ENCODE data around the gene MUSK.

The MUSK gene

GRCh38 chr9:110668570-110669167, at the start of gene MUSK:
TSS of gene MUSK (plus strand) at chr9:110668791. CDS start at chr9:110668905, 114 bp downstream.
- no peak for ATAC-seq
- no peak for DNase-seq (ENCODE audit: low spot score in 2 of 2)
- no peak within 1 kb of the TSS for H3K27ac Mint-ChIP-seq
- no peaks in the 10 kb centered on the region for H3K4me1 Mint-ChIP-seq
- no peak within 1 kb of the TSS for H3K4me3 Mint-ChIP-seq
- H3K36me3 Mint-ChIP-seq: no peaks in the 10 kb centered on the region
- peaks cover 3% of the 10 kb centered on the region for H3K9me3 Mint-ChIP-seq

GRCh38 chr9:110619831-110620230, 48.8 kb upstream of the MUSK start:
- H3K27ac Mint-ChIP-seq: no peak overlapping the region
- DNase-seq (ENCODE audit: low spot score in 2 of 2) (no peak), ATAC-seq (no peak)
- H3K9me3 Mint-ChIP-seq: peaks cover 3% of the 10 kb centered on the region
- no peaks in the 10 kb centered on the region for H3K36me3 Mint-ChIP-seq
- H3K4me3 Mint-ChIP-seq: no peak overlapping the region
- no peaks in the 10 kb centered on the region for H3K4me1 Mint-ChIP-seq

DNA sequence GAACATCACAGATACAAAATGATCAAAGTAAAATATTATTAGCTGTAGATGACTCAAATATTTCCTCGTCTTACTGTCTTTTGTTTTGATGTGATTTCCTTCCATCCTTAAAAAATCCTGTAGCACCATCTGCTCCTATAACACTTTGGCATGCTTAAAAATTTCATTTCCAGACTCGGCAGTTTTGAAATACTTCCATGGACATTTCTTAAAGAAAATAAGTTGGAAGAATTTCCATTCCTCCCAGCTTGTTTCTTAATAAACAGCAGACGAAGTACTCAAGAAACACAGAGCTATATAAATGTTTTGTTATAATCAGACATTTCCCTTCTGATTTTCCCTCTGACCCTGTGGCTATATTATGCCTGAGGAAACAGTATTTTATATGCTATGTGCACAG, 47.9 kb upstream of the MUSK start:
- ATAC-seq: no peak
- H3K27ac Mint-ChIP-seq: no peak overlapping the region
- no peaks in the 10 kb centered on the region for H3K4me1 Mint-ChIP-seq
- DNase-seq (ENCODE audit: low spot score in 2 of 2): no peak
- H3K9me3 Mint-ChIP-seq: peaks cover 3% of the 10 kb centered on the region
- H3K36me3 Mint-ChIP-seq: no peaks in the 10 kb centered on the region
- H3K4me3 Mint-ChIP-seq: no peak overlapping the region

GRCh38 chr9:110622368-110622767, 46.2 kb upstream of the MUSK start:
- Mint-ChIP-seq H3K27ac (no peak overlapping the region), H3K4me3 (no peak overlapping the region), H3K4me1 (peaks cover 8% of the 10 kb centered on the region), H3K9me3 (no peaks in the 10 kb centered on the region), H3K36me3 (no peaks in the 10 kb centered on the region)
- no peak for ATAC-seq
- DNase-seq (ENCODE audit: low spot score in 2 of 2): no peak

GRCh38 chr9:110623462-110624025, 45.0 kb upstream of the MUSK start:
- Mint-ChIP-seq H3K27ac (no peak overlapping the region), H3K36me3 (no peaks in the 10 kb centered on the region), H3K9me3 (no peaks in the 10 kb centered on the region), H3K4me1 (peaks cover 8% of the 10 kb centered on the region), H3K4me3 (no peak overlapping the region)
- ATAC-seq (no peak), DNase-seq (ENCODE audit: low spot score in 2 of 2) (no peak)

DNA sequence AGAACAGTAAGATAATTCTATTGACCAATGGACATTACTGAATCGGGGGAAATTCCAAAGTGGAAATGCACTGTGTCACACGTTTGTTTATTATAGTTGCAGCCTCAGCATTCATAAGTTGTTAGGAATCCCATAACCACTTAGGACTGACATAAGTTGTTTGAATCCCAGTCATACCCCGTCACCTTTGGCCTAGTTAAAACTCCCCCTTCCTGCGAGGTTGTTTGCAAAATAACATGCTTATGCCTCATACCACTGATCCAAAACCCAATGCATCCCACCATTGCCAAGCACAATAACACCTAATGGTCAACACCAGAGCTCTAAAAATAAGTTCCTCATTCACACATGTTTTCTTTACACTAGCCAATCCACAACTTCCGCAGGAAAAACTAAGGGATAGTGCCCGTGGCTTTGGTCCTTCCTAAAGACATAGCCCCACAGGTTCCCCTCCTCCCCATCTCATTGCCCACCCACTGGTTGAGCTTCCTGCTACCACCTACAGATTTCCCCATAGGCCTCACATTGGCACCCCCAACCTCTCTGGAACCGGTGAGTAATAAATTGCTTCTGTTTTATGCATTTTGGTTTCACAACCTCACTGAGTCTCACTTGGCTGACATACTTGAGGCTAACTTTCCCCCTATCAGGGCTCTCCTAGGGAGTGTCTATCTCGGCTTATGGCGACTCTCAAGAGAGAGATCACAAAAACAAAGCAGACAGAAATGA, 42.3 kb upstream of the MUSK start:
- Mint-ChIP-seq H3K36me3 (no peaks in the 10 kb centered on the region), H3K9me3 (no peaks in the 10 kb centered on the region), H3K4me1 (peaks cover 8% of the 10 kb centered on the region), H3K4me3 (no peak overlapping the region), H3K27ac (no peak overlapping the region)
- ATAC-seq (peak; percentile 96), DNase-seq (ENCODE audit: low spot score in 2 of 2) (no peak)

DNA sequence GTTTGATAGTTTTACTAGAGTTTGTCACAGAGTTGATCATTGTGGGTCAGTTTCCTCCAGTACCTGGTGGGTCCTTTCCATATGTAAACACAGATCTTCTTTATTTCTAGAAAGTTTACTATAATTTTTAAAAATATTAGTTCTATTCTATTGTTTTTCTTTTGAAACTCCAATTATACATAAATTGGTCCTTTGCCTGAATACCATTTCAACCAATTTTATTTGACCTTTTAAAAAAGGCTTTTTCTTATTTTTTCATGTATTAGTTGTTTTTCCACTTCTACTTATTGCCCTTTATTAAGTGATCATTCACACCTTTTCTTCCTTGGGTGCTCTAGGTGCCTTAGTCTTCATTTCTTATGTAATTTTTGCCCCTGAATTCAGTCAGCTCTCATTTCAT, 33.0 kb upstream of the MUSK start:
- ATAC-seq: no peak

DNA sequence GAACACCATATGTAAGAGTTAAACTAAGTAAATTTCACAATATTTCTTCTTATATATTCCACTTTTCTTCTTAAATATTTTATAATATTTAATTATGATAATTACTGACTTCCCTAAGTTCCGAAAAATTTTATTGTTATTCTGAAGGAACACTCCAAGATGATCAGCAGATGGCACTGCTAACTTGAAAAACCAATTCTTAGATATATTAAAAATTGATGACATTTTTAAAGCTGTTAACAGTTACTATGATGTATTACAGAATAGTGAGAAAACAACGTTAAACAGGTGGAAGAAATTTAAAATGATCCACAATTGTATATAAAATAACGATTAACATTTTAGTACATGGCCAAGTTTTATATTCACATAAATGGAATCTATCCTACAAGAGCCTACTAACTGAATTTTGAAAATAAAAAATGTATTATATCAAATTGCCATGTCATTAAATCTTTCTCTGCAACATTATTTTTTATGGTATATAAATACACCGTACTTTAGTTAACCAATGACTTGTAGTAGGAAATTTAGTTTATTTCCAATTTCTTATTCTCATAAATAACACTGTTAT, 30.1 kb upstream of the MUSK start:
- H3K27ac Mint-ChIP-seq: no peak overlapping the region
- H3K4me1 Mint-ChIP-seq: no peaks in the 10 kb centered on the region
- H3K36me3 Mint-ChIP-seq: no peaks in the 10 kb centered on the region
- H3K9me3 Mint-ChIP-seq: peaks cover 7% of the 10 kb centered on the region
- DNase-seq (ENCODE audit: low spot score in 2 of 2) (no peak), ATAC-seq (no peak)
- H3K4me3 Mint-ChIP-seq: no peak overlapping the region

More for the DNA sequence above, 33.0 kb upstream of the MUSK start:
- Mint-ChIP-seq H3K4me3 (no peak overlapping the region), H3K36me3 (no peaks in the 10 kb centered on the region), H3K27ac (no peak overlapping the region), H3K4me1 (no peaks in the 10 kb centered on the region), H3K9me3 (peaks cover 7% of the 10 kb centered on the region)
- no peak for DNase-seq (ENCODE audit: low spot score in 2 of 2)

DNA sequence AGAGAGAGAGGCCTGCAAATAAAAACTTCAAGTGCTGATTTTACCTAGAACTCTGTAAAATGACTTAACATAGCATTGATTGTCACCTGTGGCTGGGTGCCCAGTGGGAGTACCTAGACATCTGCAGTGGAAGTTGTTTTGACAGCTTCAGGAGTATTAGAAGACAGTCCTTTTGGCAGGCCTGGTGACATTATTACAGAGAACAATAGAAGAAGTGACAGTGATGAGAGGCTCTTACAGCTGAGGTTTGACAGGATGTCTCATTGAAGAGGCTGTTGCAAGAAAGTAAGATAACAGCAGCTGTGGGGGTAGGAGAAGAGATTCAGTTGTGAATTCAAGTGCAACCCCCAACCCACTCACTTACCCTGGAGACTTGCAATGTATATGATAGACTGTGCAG, 27.9 kb upstream of the MUSK start:
- Mint-ChIP-seq H3K4me1 (no peaks in the 10 kb centered on the region), H3K4me3 (no peak overlapping the region), H3K36me3 (no peaks in the 10 kb centered on the region), H3K27ac (no peak overlapping the region), H3K9me3 (peaks cover 2% of the 10 kb centered on the region)
- ATAC-seq: no peak
- DNase-seq (ENCODE audit: low spot score in 2 of 2): no peak

DNA sequence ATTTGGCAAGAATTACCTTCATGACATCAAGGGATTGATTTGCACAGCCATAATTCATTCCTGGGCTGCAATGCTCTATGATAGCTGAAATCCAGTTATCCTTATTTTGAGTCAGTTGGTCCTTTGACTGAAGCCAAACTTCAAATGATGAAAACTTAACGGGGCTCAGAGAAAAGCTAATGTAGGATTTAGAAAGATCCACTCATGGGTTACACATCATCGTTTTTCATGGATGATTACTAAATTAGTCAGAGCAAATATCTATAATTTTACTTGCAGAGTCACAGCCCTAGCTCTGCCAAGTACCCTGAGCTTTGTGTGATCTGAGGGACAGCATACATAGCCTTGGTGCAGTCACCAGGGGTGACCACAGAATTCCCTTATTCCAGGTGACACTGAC, 27.3 kb upstream of the MUSK start:
- no peak for DNase-seq (ENCODE audit: low spot score in 2 of 2)
- no peaks in the 10 kb centered on the region for H3K9me3 Mint-ChIP-seq

GRCh38 chr9:110648696-110649095, 19.9 kb upstream of the MUSK start:
- no peak for ATAC-seq
- Mint-ChIP-seq H3K27ac (no peak overlapping the region), H3K9me3 (peaks cover 4% of the 10 kb centered on the region), H3K36me3 (no peaks in the 10 kb centered on the region), H3K4me1 (no peaks in the 10 kb centered on the region), H3K4me3 (no peak overlapping the region)
- no peak for DNase-seq (ENCODE audit: low spot score in 2 of 2)

More for the DNA sequence above, 27.3 kb upstream of the MUSK start:
- no peak for ATAC-seq
- Mint-ChIP-seq H3K4me1 (no peaks in the 10 kb centered on the region), H3K27ac (no peak overlapping the region), H3K4me3 (no peak overlapping the region), H3K36me3 (no peaks in the 10 kb centered on the region)

GRCh38 chr9:110650261-110650660, 18.3 kb upstream of the MUSK start:
- ATAC-seq (no peak), DNase-seq (ENCODE audit: low spot score in 2 of 2) (no peak)
- Mint-ChIP-seq H3K4me3 (no peak overlapping the region), H3K27ac (no peak overlapping the region), H3K4me1 (no peaks in the 10 kb centered on the region), H3K36me3 (no peaks in the 10 kb centered on the region), H3K9me3 (peaks cover 4% of the 10 kb centered on the region)

GRCh38 chr9:110650991-110651411, 17.6 kb upstream of the MUSK start:
- Mint-ChIP-seq H3K4me3 (no peak overlapping the region), H3K36me3 (no peaks in the 10 kb centered on the region), H3K27ac (no peak overlapping the region), H3K4me1 (no peaks in the 10 kb centered on the region), H3K9me3 (peaks cover 4% of the 10 kb centered on the region)
- ATAC-seq (no peak), DNase-seq (ENCODE audit: low spot score in 2 of 2) (no peak)

- no peak for DNase-seq (ENCODE audit: low spot score in 2 of 2)
- Mint-ChIP-seq H3K4me1 (no peaks in the 10 kb centered on the region), H3K9me3 (peaks cover 17% of the 10 kb centered on the region), H3K4me3 (no peak overlapping the region), H3K36me3 (no peaks in the 10 kb centered on the region), H3K27ac (no peak overlapping the region)
- no peak for ATAC-seq
Measured at GRCh38 chr9:110655754-110656641, 12.6 kb upstream of the MUSK start.

GRCh38 chr9:110659891-110660541, 8.6 kb upstream of the MUSK start:
- peaks cover 17% of the 10 kb centered on the region for H3K9me3 Mint-ChIP-seq
- no peak for ATAC-seq
- no peak overlapping the region for H3K27ac Mint-ChIP-seq
- H3K4me1 Mint-ChIP-seq: no peaks in the 10 kb centered on the region
- H3K4me3 Mint-ChIP-seq: no peak overlapping the region
- no peak for DNase-seq (ENCODE audit: low spot score in 2 of 2)
- H3K36me3 Mint-ChIP-seq: no peaks in the 10 kb centered on the region
